Activated CD4-positive, alpha-beta T cell treated with anti-CD3 and anti-CD28 coated beads, Interleukin-2, amount 50 U/mL, for 4 hours (primary cell): ENCODE results near the gene XYLT1.

ENCODE experiments used
- DNase-seq, 2 experiments: peaks; one replicate each; pipeline ENCODE4 v3.0.0-alpha.2; 2020

The XYLT1 gene

GRCh38 chr16:17069681-17070080 lies 401.1 kb downstream of the XYLT1 start:
- no peak for DNase-seq

- DNase-seq = no peak
Observed at GRCh38 chr16:17068524-17068923, 402.2 kb downstream of the XYLT1 start.

- DNase-seq = no peak
Observed at GRCh38 chr16:17067882-17068281, 402.9 kb downstream of the XYLT1 start.

GRCh38 chr16:17063201-17064139 lies 407.3 kb downstream of the XYLT1 start:
- no peak for DNase-seq

- DNase-seq = no peak
Observed at GRCh38 chr16:17062676-17063075, 408.1 kb downstream of the XYLT1 start.

- DNase-seq = no peak
Observed at GRCh38 chr16:17061326-17061725, 409.4 kb downstream of the XYLT1 start.

GRCh38 chr16:17058471-17058870 lies 412.3 kb downstream of the XYLT1 start:
- DNase-seq = no peak

GRCh38 chr16:17056666-17057065 lies 414.1 kb downstream of the XYLT1 start:
- no peak for DNase-seq

- no peak for DNase-seq
Observed at GRCh38 chr16:17053536-17054160, 417.1 kb downstream of the XYLT1 start.
